Mesodermal cell (in vitro differentiated cells): Measurements from ENCODE around the gene EFR3B.
"Not testable (repeated sequence)": the region's sequence is repeated elsewhere in the genome, so short reads cannot be mapped to it uniquely, and the experiment has no call there.

ENCODE experiments used
- H3K27ac ChIP-seq: 2 replicates; pipeline ENCODE4 v1.7.0; 2013; ENCODE audit warnings: mild to moderate bottlenecking, low read depth, low read length, moderate library complexity; ENCODE audit not compliant: severe bottlenecking
- H3K36me3 ChIP-seq: 2 replicates; pipeline ENCODE4 v1.7.1; 2013; ENCODE audit warnings: mild to moderate bottlenecking, low read length, moderate library complexity; ENCODE audit not compliant: control insufficient read depth, insufficient read depth
- H3K4me1 ChIP-seq: one replicate; pipeline ENCODE4 v1.7.1; 2013; ENCODE audit warnings: mild to moderate bottlenecking, low read length; ENCODE audit not compliant: insufficient read depth, control insufficient read depth, poor library complexity, severe bottlenecking
- H3K4me3 ChIP-seq: 2 replicates; pipeline ENCODE4 v1.7.0; 2013; ENCODE audit warnings: low read length, control low read depth, mild to moderate bottlenecking; ENCODE audit not compliant: insufficient read depth, poor library complexity, severe bottlenecking; ENCODE audit errors: extremely low read depth
- H3K9me3 ChIP-seq: 2 replicates; pipeline ENCODE4 v1.7.1; 2013; ENCODE audit warnings: mild to moderate bottlenecking, low read length, moderate library complexity; ENCODE audit not compliant: control insufficient read depth
- WGBS, 2 experiments: methylation state at CpG; one replicate each; pipeline ENCODE4 v1.1.5; 2013; ENCODE audit warnings: missing lambda C conversion rate in 2 of 2; ENCODE audit not compliant: insufficient coverage in 2 of 2; 5-methylcytosine and 5-hydroxymethylcytosine counted together

The EFR3B gene

DNA sequence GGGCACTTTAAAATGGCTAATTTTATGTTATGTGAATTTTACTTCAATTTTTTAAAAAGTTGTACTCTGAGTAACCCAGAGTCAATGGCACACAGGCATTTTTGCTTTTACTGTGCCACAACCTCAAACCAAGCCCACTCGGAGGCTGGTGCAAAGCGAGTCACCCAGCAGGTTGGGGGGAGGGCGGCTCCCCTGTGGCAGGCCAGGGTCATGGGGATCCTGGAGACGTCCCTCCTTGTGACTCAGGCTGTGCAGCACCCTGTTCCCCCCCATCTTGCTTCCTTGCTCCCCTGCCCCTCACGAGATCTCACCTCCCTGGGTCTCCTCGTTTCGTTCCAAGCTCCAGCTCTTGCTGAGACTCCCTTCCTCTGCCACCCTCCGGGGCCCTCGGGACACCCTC lies 67.9 kb downstream of the EFR3B start:
- WGBS, 2 experiments, result 91 to 92% methylated on average over 7 to 9 of the region's 9 CpGs
- H3K9me3 ChIP-seq, result no peaks in the 10 kb centered on the region
- no peak overlapping the region for H3K27ac ChIP-seq
- H3K4me1 ChIP-seq, result peaks cover 10% of the 10 kb centered on the region
- H3K4me3 ChIP-seq, result no peak overlapping the region
- H3K36me3 ChIP-seq, result peaks cover 3% of the 10 kb centered on the region

DNA sequence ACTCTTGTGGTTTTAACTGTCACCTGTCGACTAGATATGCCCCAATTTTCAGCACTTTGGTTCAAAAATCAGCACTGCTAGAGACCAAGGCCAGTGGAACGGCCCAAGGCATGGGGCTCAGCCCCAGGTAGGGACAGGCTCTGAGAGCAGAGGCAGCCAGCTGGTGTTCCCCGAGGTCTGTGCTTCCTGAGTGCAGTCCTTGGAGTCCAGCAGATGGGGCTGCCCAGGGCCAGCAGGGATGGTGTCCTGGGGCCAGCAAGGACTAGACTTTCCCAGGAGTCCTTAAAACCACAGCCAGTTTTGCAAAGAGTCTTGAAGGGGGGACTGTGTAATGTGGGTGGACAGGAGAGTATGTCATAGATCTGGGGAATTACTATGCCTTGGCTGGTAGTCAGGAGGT lies 70.2 kb downstream of the EFR3B start:
- H3K4me1 ChIP-seq, result no peaks in the 10 kb centered on the region
- no peaks in the 10 kb centered on the region for H3K9me3 ChIP-seq
- no peak overlapping the region for H3K4me3 ChIP-seq
- 90 to 96% methylated on average over 3 of the region's 3 CpGs for WGBS, 2 experiments
- peaks cover 3% of the 10 kb centered on the region for H3K36me3 ChIP-seq
- H3K27ac ChIP-seq, result no peak overlapping the region

- Histone ChIP-seq H3K36me3 (peaks cover 3% of the 10 kb centered on the region), H3K9me3 (no peaks in the 10 kb centered on the region), H3K27ac (peak overlapping the region; percentile 76), H3K4me3 (no peak overlapping the region), H3K4me1 (no peaks in the 10 kb centered on the region)
- 89 to 94% methylated on average over 9 of the region's 9 CpGs for WGBS, 2 experiments
These were observed 73.5 kb downstream of the EFR3B start for GRCh38 chr2:25115249-25115883.

DNA sequence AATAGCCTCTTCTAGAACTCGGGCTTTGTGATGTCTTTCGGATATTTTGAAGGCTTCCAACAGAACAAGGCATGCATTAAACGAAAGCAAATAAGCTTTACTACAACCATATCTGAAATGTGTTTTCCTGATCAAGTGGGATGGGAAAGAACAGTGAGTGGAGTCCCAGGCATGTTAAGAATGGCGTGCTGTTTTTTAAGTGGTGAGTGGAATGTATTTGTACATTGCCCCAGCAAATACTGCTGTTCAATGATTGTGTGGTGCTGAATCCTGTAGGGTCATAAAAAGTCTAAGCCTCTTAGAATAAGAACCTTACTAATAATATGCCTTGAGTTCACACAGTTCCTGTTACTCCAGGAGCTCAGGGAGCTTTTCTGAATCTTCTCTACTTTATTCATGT lies 74.0 kb downstream of the EFR3B start:
- WGBS, 2 experiments, result 100% methylated on average over 1 to 2 of the region's 4 CpGs
- H3K36me3 ChIP-seq, result peaks cover 3% of the 10 kb centered on the region
- no peaks in the 10 kb centered on the region for H3K4me1 ChIP-seq
- no peaks in the 10 kb centered on the region for H3K9me3 ChIP-seq
- H3K4me3 ChIP-seq, result no peak overlapping the region
- H3K27ac ChIP-seq, result peak overlapping the region; percentile 76

DNA sequence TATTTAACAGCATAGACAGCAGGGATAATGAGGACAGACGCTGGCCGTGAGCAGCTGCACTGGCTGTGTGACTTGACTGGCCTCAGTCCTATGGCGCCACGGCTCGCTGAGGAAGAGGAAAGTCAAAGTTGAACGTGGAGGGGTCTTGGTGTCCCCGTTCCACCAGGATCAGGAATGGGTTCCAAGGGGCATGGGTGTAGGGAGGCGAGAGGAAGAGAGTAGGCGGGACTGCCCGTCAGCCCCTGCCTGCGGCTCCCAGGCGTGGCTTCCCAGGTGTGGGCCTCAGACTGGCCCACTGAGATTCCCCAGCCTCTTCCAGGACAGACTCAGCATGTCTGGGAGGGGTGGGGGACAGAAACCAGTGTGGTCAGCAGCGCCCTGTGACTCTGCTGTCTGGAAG lies 75.1 kb downstream of the EFR3B start:
- no peak overlapping the region for H3K27ac ChIP-seq
- WGBS, 2 experiments, result 95 to 97% methylated on average over 11 to 13 of the region's 13 CpGs
- no peaks in the 10 kb centered on the region for H3K4me1 ChIP-seq
- H3K36me3 ChIP-seq, result peaks cover 6% of the 10 kb centered on the region
- no peak overlapping the region for H3K4me3 ChIP-seq
- no peaks in the 10 kb centered on the region for H3K9me3 ChIP-seq

- Histone ChIP-seq H3K4me3 (no peak overlapping the region), H3K9me3 (no peaks in the 10 kb centered on the region), H3K36me3 (peaks cover 3% of the 10 kb centered on the region), H3K4me1 (no peaks in the 10 kb centered on the region), H3K27ac (no peak overlapping the region)
- WGBS, 2 experiments, result 88 to 95% methylated on average over 8 to 10 of the region's 11 CpGs
These were observed 77.4 kb downstream of the EFR3B start for GRCh38 chr2:25119263-25119662.

GRCh38 chr2:25122367-25122766 lies 80.5 kb downstream of the EFR3B start:
- 95 to 100% methylated on average over 3 of the region's 3 CpGs for WGBS, 2 experiments
- no peak overlapping the region for H3K27ac ChIP-seq
- H3K4me1 ChIP-seq, result no peaks in the 10 kb centered on the region
- H3K4me3 ChIP-seq, result no peak overlapping the region
- no peaks in the 10 kb centered on the region for H3K9me3 ChIP-seq
- peaks cover 3% of the 10 kb centered on the region for H3K36me3 ChIP-seq

DNA sequence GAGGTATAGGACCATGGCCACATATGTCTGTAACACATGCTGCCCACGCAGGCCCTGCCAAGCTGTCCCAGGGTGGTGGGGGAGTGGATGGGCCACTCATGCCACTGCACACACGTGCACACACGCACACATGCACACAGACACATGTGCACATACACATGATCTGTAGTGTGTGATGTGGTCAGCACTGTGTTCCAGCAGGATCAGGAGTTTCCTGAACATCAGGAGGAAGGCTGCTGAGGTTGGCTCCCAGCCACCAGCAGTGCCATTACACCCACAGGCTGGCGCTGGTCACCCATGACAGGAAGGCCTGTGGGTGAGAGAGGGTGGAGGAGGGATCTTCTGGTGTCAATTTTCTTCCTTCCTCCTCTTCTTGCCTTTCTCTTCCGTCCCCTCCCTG lies 81.8 kb downstream of the EFR3B start:
- no peak overlapping the region for H3K4me3 ChIP-seq
- 80 to 90% methylated on average over 2 to 3 of the region's 5 CpGs for WGBS, 2 experiments

GRCh38 chr2:25125189-25125588 lies 83.3 kb downstream of the EFR3B start:
- Histone ChIP-seq H3K36me3 (peaks cover 3% of the 10 kb centered on the region), H3K27ac (no peak overlapping the region), H3K9me3 (no peaks in the 10 kb centered on the region), H3K4me3 (no peak overlapping the region), H3K4me1 (no peaks in the 10 kb centered on the region)
- WGBS, 2 experiments, result 91 to 93% methylated on average over 7 of the region's 7 CpGs

More for the DNA sequence above, 81.8 kb downstream of the EFR3B start:
- H3K27ac ChIP-seq, result no peak overlapping the region
- H3K9me3 ChIP-seq, result no peaks in the 10 kb centered on the region
- no peaks in the 10 kb centered on the region for H3K4me1 ChIP-seq
- peaks cover 3% of the 10 kb centered on the region for H3K36me3 ChIP-seq

- H3K27ac ChIP-seq, result no peak overlapping the region
- H3K4me1 ChIP-seq, result no peaks in the 10 kb centered on the region
- no peaks in the 10 kb centered on the region for H3K9me3 ChIP-seq
- peaks cover 3% of the 10 kb centered on the region for H3K36me3 ChIP-seq
- WGBS, 2 experiments, result 94 to 100% methylated on average over 2 of the region's 4 CpGs
- H3K4me3 ChIP-seq, result no peak overlapping the region
These were observed 84.1 kb downstream of the EFR3B start for GRCh38 chr2:25125976-25126375.

DNA sequence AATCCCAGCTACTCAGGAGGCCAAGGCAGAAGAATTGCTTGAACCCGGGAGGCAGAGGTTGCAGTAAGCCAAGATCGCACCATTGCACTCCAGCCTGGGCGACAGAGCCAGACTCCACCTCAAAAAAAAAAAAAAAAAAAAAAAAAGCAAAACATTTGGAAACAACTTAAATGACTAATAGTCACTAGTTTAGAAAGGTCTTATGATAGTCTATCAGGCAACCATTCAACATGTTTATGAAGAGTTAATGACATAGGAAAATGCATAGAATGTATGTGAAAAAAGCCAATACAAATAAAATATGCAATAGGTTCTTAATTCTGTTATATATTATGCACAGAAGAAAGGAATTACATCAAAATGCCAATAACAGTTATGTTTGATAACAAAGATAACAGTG lies 85.2 kb downstream of the EFR3B start:
- H3K9me3 ChIP-seq, H3K4me3 ChIP-seq, H3K36me3 ChIP-seq, H3K4me1 ChIP-seq, H3K27ac ChIP-seq: not testable (repeated sequence)
- WGBS, 2 experiments, result no CpG with 5 or more reads among the region's 3 CpGs
